K562 (cell line): ENCODE data around the gene SMARCC1. TPM values are rescaled to one million over a fixed set of nuclear protein-coding genes. Genes with fewer than 3 reads are reported as not detected.

ENCODE experiments used
- NFXL1 ChIP-seq: fragments of 450-650 bp; formaldehyde crosslinking; IDR thresholded peaks from 2 replicates; pipeline ENCODE4 v1.4.0; 2021; ENCODE audit warnings: mild to moderate bottlenecking
- POLR2H ChIP-seq: IDR thresholded peaks from 2 replicates; pipeline ENCODE4 v1.6.1; 2016; ENCODE audit warnings: missing genetic modification characterization, low read depth, mild to moderate bottlenecking, control low read depth, missing compliant biosample characterization, moderate library complexity
- RUNX1 ChIP-seq: sonication (generic); IDR thresholded peaks from 2 replicates; pipeline ENCODE4 v1.6.1; 2016; ENCODE audit warnings: antibody characterized with exemption, low read depth
- SP1 ChIP-seq: sonication (generic); formaldehyde crosslinking; IDR thresholded peaks from 2 replicates; pipeline ENCODE4 v1.8.1; 2022; ENCODE audit warnings: mild to moderate bottlenecking, missing genetic modification reagents
- TBP ChIP-seq: optimal IDR thresholded peaks from 2 replicates; pipeline ENCODE3; 2011; ENCODE audit warnings: low read depth, low read length, improper control_type of control experiment
- polyA plus RNA-seq, 8 experiments: library from polyadenylated mRNA; depleted of rRNA in 4 of 8; stranded (reverse) in 5 of 8; unstranded in 3 of 8; fragments of >200 nt; fragmentation: Nextera tagmentation in 2 of 8; fragmentation: Illumina TruSeq in 1 of 8; extraction: Ambion mirVana in 2 of 8; extraction: Trizol in 1 of 8; gene quantifications; 2 replicates each; pipeline versions ENCODE4 v1.2.1 to v1.2.3, GENCODE V29; 2011 to 2014; ENCODE audit warnings: inconsistent platforms in 1 of 8, missing spikeins in 1 of 8
- total RNA-seq, 7 experiments: library from RNA; depleted of rRNA in 6 of 7; stranded (reverse); fragments of >200 nt in 6 of 7; fragmentation: Illumina TruSeq in 2 of 7; extraction: Trizol in 2 of 7; gene quantifications; 2 replicates each; pipeline versions ENCODE4 v1.2.1 to v1.2.3, GENCODE V29; 2011 to 2021; ENCODE audit warnings: low replicate concordance in 1 of 7
- TF ChIP-seq, protein P1 (sequence below): fragments of 150-350 bp; conservative IDR thresholded peaks from 2 replicates; pipeline ENCODE4 v1.6.1; 2014; ENCODE audit warnings: low read length
- TF ChIP-seq, protein P2 (sequence below): sonication (generic); formaldehyde crosslinking; IDR thresholded peaks from 2 replicates; pipeline ENCODE4 v1.8.0; 2023; ENCODE audit warnings: mild to moderate bottlenecking, missing genetic modification reagents
- TF ChIP-seq, protein P3 (sequence below): fragments of 450-650 bp; IDR thresholded peaks from 2 replicates; pipeline ENCODE4 v1.6.1; 2016; ENCODE audit warnings: borderline replicate concordance
- TF ChIP-seq, protein P4 (sequence below), 2 experiments: fragments of 450-650 bp; IDR thresholded peaks; 2 replicates each; pipeline ENCODE4 v1.6.1; 2016; ENCODE audit warnings: mild to moderate bottlenecking in 2 of 2, borderline replicate concordance in 1 of 2, low read depth in 1 of 2, moderate library complexity in 1 of 2

SMARCC1 gene
- total and polyA plus RNA-seq, 9 of the 15 experiments (the other 6 are each of a cell fraction or from before 2014, with no cell fraction given), result 20.7 to 199 (median 66.0) TPM

DNA sequence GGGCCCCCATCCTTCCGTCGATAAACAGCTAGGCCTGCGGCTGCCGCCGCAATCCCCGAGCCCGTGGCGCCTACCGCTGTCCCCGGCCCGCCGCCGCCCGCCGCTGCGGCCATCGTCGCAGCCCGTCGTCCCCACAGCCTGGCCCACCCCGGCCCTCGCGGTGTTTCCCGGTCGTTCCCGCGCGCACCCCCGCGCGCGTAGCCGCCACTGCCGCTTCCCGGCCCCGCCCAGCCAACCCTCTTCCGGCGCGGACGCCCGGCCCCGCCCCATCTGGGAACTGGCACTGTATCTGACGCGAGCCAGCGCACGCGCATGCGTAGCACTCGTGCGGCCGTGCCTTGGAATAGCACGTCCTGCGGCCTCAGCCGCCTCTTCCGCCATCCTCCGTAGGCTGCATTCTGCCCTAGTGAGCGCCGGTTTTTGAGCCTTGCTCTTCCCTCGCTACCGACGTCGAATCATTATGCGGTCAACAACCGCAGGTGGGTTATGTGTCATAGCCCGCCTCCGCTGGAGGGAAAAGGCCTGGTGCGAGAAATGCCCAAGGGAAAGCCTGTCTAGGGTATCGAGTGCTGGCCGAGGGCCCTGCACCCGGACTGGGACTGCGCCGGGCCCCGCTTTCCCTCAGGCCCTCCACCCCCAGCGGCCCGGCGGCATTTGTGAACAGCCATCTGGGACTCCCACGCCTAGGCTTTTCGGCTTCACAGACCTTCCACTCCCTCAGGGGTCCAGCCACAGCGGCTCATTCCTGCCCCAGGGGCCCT lies at the start of gene SMARCC1 (continued):
- TF ChIP-seq, protein P1, sequence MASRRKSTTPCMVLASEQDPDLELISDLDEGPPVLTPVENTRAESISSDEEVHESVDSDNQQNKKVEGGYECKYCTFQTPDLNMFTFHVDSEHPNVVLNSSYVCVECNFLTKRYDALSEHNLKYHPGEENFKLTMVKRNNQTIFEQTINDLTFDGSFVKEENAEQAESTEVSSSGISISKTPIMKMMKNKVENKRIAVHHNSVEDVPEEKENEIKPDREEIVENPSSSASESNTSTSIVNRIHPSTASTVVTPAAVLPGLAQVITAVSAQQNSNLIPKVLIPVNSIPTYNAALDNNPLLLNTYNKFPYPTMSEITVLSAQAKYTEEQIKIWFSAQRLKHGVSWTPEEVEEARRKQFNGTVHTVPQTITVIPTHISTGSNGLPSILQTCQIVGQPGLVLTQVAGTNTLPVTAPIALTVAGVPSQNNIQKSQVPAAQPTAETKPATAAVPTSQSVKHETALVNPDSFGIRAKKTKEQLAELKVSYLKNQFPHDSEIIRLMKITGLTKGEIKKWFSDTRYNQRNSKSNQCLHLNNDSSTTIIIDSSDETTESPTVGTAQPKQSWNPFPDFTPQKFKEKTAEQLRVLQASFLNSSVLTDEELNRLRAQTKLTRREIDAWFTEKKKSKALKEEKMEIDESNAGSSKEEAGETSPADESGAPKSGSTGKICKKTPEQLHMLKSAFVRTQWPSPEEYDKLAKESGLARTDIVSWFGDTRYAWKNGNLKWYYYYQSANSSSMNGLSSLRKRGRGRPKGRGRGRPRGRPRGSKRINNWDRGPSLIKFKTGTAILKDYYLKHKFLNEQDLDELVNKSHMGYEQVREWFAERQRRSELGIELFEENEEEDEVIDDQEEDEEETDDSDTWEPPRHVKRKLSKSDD, result no peak
- TF ChIP-seq NFXL1, result no peak
- TF ChIP-seq, protein P2, sequence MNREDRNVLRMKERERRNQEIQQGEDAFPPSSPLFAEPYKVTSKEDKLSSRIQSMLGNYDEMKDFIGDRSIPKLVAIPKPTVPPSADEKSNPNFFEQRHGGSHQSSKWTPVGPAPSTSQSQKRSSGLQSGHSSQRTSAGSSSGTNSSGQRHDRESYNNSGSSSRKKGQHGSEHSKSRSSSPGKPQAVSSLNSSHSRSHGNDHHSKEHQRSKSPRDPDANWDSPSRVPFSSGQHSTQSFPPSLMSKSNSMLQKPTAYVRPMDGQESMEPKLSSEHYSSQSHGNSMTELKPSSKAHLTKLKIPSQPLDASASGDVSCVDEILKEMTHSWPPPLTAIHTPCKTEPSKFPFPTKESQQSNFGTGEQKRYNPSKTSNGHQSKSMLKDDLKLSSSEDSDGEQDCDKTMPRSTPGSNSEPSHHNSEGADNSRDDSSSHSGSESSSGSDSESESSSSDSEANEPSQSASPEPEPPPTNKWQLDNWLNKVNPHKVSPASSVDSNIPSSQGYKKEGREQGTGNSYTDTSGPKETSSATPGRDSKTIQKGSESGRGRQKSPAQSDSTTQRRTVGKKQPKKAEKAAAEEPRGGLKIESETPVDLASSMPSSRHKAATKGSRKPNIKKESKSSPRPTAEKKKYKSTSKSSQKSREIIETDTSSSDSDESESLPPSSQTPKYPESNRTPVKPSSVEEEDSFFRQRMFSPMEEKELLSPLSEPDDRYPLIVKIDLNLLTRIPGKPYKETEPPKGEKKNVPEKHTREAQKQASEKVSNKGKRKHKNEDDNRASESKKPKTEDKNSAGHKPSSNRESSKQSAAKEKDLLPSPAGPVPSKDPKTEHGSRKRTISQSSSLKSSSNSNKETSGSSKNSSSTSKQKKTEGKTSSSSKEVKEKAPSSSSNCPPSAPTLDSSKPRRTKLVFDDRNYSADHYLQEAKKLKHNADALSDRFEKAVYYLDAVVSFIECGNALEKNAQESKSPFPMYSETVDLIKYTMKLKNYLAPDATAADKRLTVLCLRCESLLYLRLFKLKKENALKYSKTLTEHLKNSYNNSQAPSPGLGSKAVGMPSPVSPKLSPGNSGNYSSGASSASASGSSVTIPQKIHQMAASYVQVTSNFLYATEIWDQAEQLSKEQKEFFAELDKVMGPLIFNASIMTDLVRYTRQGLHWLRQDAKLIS (CRISPR knock-in tag), result peak; percentile 71; the same call in 1 of the 2 replicates
- TF ChIP-seq, protein P3, sequence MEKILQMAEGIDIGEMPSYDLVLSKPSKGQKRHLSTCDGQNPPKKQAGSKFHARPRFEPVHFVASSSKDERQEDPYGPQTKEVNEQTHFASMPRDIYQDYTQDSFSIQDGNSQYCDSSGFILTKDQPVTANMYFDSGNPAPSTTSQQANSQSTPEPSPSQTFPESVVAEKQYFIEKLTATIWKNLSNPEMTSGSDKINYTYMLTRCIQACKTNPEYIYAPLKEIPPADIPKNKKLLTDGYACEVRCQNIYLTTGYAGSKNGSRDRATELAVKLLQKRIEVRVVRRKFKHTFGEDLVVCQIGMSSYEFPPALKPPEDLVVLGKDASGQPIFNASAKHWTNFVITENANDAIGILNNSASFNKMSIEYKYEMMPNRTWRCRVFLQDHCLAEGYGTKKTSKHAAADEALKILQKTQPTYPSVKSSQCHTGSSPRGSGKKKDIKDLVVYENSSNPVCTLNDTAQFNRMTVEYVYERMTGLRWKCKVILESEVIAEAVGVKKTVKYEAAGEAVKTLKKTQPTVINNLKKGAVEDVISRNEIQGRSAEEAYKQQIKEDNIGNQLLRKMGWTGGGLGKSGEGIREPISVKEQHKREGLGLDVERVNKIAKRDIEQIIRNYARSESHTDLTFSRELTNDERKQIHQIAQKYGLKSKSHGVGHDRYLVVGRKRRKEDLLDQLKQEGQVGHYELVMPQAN, result peak; percentile 79
- TF ChIP-seq RUNX1, result no peak
- peak; percentile 88 for TF ChIP-seq POLR2H (tag)
- peak; percentile 84 for TF ChIP-seq TBP
- TF ChIP-seq, protein P4, sequence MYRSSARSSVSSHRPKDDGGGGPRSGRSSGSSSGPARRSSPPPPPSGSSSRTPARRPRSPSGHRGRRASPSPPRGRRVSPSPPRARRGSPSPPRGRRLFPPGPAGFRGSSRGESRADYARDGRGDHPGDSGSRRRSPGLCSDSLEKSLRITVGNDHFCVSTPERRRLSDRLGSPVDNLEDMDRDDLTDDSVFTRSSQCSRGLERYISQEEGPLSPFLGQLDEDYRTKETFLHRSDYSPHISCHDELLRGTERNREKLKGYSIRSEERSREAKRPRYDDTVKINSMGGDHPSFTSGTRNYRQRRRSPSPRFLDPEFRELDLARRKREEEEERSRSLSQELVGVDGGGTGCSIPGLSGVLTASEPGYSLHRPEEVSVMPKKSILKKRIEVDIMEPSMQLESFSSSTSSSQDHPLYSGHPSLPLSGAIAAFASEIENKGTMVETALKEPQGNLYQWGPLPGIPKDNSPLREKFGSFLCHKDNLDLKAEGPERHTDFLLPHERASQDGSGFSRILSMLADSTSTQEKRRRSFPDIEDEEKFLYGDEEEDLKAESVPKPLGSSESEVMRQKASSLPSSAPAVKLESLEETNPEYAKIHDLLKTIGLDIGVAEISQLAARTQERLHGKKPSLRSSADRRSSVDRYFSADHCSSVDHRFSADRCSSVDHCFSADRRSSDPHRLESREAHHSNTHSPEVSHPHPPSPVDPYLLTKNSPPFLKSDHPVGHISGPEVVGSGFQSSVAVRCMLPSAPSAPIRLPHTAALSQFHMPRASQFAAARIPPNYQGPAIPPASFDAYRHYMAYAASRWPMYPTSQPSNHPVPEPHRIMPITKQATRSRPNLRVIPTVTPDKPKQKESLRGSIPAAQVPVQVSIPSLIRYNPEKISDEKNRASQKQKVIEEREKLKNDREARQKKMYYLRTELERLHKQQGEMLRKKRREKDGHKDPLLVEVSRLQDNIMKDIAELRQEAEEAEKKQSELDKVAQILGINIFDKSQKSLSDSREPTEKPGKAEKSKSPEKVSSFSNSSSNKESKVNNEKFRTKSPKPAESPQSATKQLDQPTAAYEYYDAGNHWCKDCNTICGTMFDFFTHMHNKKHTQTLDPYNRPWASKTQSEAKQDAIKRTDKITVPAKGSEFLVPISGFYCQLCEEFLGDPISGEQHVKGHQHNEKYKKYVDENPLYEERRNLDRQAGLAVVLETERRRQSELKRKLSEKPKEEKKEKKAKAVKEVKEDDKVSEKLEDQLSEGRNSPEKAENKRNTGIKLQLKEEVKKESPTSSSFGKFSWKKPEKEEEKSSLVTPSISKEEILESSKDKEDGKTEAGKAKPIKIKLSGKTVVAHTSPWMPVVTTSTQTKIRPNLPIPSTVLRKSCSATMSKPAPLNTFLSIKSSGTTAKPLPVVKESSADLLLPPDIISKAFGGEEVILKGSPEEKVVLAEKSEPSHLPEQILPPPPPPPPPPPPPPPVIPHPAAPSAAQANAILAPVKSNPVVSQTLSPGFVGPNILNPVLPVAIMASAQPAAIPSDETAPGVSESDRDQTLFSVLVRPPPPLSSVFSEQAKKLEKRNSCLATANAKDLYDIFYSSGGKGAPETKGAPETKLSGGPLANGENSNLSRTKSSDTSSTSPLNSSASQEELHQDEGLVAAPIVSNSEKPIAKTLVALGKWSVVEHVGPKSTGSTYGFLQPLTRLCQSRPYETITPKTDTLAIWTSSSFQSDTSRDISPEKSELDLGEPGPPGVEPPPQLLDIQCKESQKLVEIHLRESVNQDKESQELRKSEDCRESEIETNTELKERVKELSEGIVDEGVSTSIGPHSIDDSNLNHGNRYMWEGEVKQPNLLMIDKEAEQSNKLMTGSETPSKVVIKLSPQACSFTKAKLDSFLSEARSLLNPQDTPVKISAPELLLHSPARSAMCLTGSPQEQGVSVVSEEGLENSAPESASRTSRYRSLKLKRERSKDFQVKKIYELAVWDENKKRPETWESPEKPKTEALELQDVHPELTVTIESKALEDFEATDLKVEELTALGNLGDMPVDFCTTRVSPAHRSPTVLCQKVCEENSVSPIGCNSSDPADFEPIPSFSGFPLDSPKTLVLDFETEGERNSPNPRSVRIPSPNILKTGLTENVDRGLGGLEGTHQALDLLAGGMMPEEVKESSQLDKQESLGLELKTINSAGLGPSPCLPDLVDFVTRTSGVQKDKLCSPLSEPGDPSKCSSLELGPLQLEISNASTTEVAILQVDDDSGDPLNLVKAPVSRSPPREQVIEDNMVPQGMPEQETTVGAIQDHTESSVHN (IDR thresholded peaks at IDR 0.05; ENCODE audit: borderline replicate concordance in 1 of 2, low read depth in 1 of 2), result no peak
- TF ChIP-seq SP1 (CRISPR knock-in tag), result peak; percentile 85
